Panc1 (cell line): ENCODE results near the gene CACNG7. TPM values are rescaled to one million over a fixed set of nuclear protein-coding genes. Genes with fewer than 3 reads are reported as not detected.

ENCODE experiments used
- ATAC-seq: fragments of 200-7000 bp; cut with Tn5 transposase; 2 replicates; pipeline ENCODE4 v1.9.1; 2020; ENCODE audit warnings: mild to moderate bottlenecking, moderate library complexity
- BruUV-seq: library from RNA; stranded (reverse); fragments of 400-500 nt; replicated peaks from 2 replicates; lab custom pipeline; 2021; lab: Mats Ljungman, UMichigan
- CTCF ChIA-PET: fragments of 300-600 bp; sonication (Branson Sonifier 250); formaldehyde crosslinking; loops from one replicate; lab custom pipeline; 2022; ENCODE audit warnings: antibody characterized with exemption; lab: Charles Lee
- POLR2A ChIA-PET: fragments of 300-600 bp; sonication (Branson Sonifier 250); formaldehyde crosslinking; loops from one replicate; lab custom pipeline; 2022; ENCODE audit warnings: antibody characterized with exemption; lab: Charles Lee
- DNase-seq: peaks from one replicate; pipeline ENCODE4 v3.0.0-alpha.2; 2010; ENCODE audit warnings: low read depth, low spot score
- H3K27ac ChIP-seq: 2 replicates; pipeline ENCODE4 v1.5.1; 2011; ENCODE audit warnings: mild to moderate bottlenecking, low read length, inconsistent platforms
- H3K27me3 ChIP-seq: fragments of 200-500 bp; sonication (Bioruptor generic); 2 replicates; pipeline ENCODE4 v1.6.0; 2014; ENCODE audit warnings: low read length, inconsistent platforms; ENCODE audit not compliant: control insufficient read depth, insufficient read depth
- H3K36me3 ChIP-seq: fragments of 200-500 bp; sonication (Bioruptor generic); 2 replicates; pipeline ENCODE4 v1.5.1; 2014; ENCODE audit warnings: inconsistent platforms, mild to moderate bottlenecking, low read length, moderate library complexity; ENCODE audit not compliant: control insufficient read depth, insufficient read depth
- H3K4me1 ChIP-seq: 2 replicates; pipeline ENCODE4 v1.5.1; 2011; ENCODE audit warnings: inconsistent platforms, mild to moderate bottlenecking, low read length, moderate library complexity; ENCODE audit not compliant: control insufficient read depth, insufficient read depth
- H3K4me3 ChIP-seq, 2 experiments: 2 replicates each; pipeline ENCODE4 v1.5.1; 2011 to 2012; ENCODE audit warnings: low read depth in 2 of 2, low read length in 2 of 2, mild to moderate bottlenecking in 2 of 2, inconsistent platforms in 1 of 2, moderate library complexity in 1 of 2
- H3K9me3 ChIP-seq: fragments of 200-500 bp; sonication (Bioruptor generic); 2 replicates; pipeline ENCODE4 v1.5.1; 2014; ENCODE audit warnings: low read depth, mild to moderate bottlenecking, inconsistent platforms, low read length, moderate library complexity; ENCODE audit not compliant: control insufficient read depth, insufficient read depth
- POLR2AphosphoS5 ChIP-seq: IDR thresholded peaks from 2 replicates; pipeline ENCODE4 v1.6.1; 2012; ENCODE audit warnings: mild to moderate bottlenecking, low read depth, low read length, moderate library complexity
- REST ChIP-seq, 2 experiments: IDR thresholded peaks; 2 replicates each; pipeline ENCODE4 v1.6.1; 2011 to 2012; ENCODE audit warnings: low read depth in 2 of 2, control low read depth in 1 of 2, low read length in 1 of 2, mild to moderate bottlenecking in 1 of 2, moderate library complexity in 1 of 2; ENCODE audit not compliant: insufficient read depth in 1 of 2
- SIN3A ChIP-seq: IDR thresholded peaks from 2 replicates; pipeline ENCODE4 v1.6.1; 2012; ENCODE audit warnings: low read depth, mild to moderate bottlenecking, low read length, moderate library complexity, borderline replicate concordance; ENCODE audit not compliant: insufficient read depth
- TCF7L2 ChIP-seq: IDR thresholded peaks from 2 replicates; pipeline ENCODE4 v1.6.1; 2011; ENCODE audit warnings: mild to moderate bottlenecking, low read depth, low read length, inconsistent platforms
- in situ Hi-C: cut with HindIII; loops from 2 replicates; pipeline ENCODE4 v1.10.0; 2016; ENCODE audit warnings: low sequenced_read_pairs, low pct_unique_long_range_greater_than_20kb
- intact Hi-C: fragments of 100-400 bp; cut with micrococcal nuclease; formaldehyde crosslinking; loops from one replicate; pipeline ENCODE4 v1.10.0; 2022; ENCODE audit not compliant: unreplicated experiment
- total RNA-seq: library from RNA; stranded (reverse); gene quantifications from one replicate; pipeline ENCODE4 v1.2.1, GENCODE V29; 2021; ENCODE audit not compliant: unreplicated experiment
- TF ChIP-seq, protein P1 (sequence below): fragments of 450-650 bp; IDR thresholded peaks from 2 replicates; pipeline ENCODE4 v1.5.1; 2017; ENCODE audit warnings: mild to moderate bottlenecking

CACNG7 gene
- total RNA-seq, 1 experiment from 2014 or later = 7.7 TPM

DNA sequence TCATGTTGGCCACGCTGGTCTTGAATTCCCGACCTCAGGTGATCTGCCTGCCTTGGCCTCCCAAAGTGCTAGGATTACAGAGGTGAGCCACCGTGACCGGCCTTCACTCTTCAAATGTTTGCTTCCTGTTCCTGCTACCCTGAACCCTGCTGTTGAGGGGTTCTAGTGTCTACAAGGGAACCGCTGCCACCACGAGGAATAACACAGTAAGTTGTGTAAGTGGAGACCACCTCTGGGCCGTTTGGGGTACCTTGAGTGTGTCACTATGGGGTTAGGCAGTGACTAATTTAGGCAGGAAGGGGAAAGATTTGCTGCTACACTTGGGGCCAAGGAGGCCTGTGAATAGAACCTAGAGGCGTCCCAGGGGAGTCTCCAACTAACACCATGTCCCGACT lies 43.6 kb upstream of the CACNG7 start:
- Histone ChIP-seq H3K27me3 (no peaks in the 10 kb centered on the region), H3K4me3 (peak overlapping the region; percentile 80 to 95), H3K9me3 (no peaks in the 10 kb centered on the region), H3K4me1 (peaks cover 28% of the 10 kb centered on the region), H3K27ac (peak overlapping the region; percentile 93), H3K36me3 (no peaks in the 10 kb centered on the region; the same call in 1 of the 2 replicates)
- intact Hi-C loops = no loop called here
- POLR2A ChIA-PET = interaction anchor here (0.6 to 1.1 kb wide), 5 partner anchors 10 to 100 kb away, joined by 3 to 8 read pairs (median 3); no protein-coding TSS in a partner anchor
- CTCF ChIA-PET = interaction anchor here (0.9 kb wide), 1 partner anchor 165 kb away, joined by 9 read pairs; no protein-coding TSS in a partner anchor
- DNase-seq = no peak
- in situ Hi-C loops = no loop called here
- ATAC-seq = no peak
- TF ChIP-seq SIN3A = no peak
- no peak for TF ChIP-seq TCF7L2
- TF ChIP-seq, protein P1, sequence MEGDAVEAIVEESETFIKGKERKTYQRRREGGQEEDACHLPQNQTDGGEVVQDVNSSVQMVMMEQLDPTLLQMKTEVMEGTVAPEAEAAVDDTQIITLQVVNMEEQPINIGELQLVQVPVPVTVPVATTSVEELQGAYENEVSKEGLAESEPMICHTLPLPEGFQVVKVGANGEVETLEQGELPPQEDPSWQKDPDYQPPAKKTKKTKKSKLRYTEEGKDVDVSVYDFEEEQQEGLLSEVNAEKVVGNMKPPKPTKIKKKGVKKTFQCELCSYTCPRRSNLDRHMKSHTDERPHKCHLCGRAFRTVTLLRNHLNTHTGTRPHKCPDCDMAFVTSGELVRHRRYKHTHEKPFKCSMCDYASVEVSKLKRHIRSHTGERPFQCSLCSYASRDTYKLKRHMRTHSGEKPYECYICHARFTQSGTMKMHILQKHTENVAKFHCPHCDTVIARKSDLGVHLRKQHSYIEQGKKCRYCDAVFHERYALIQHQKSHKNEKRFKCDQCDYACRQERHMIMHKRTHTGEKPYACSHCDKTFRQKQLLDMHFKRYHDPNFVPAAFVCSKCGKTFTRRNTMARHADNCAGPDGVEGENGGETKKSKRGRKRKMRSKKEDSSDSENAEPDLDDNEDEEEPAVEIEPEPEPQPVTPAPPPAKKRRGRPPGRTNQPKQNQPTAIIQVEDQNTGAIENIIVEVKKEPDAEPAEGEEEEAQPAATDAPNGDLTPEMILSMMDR = no peak
- TF ChIP-seq POLR2AphosphoS5 = no peak
- TF ChIP-seq REST (IDR thresholded peaks at IDR 0.05; ENCODE audit: insufficient read depth in 1 of 2, low read depth in 2 of 2, low read length in 1 of 2) = no peak
- BruUV-seq = no TSS peak

DNA sequence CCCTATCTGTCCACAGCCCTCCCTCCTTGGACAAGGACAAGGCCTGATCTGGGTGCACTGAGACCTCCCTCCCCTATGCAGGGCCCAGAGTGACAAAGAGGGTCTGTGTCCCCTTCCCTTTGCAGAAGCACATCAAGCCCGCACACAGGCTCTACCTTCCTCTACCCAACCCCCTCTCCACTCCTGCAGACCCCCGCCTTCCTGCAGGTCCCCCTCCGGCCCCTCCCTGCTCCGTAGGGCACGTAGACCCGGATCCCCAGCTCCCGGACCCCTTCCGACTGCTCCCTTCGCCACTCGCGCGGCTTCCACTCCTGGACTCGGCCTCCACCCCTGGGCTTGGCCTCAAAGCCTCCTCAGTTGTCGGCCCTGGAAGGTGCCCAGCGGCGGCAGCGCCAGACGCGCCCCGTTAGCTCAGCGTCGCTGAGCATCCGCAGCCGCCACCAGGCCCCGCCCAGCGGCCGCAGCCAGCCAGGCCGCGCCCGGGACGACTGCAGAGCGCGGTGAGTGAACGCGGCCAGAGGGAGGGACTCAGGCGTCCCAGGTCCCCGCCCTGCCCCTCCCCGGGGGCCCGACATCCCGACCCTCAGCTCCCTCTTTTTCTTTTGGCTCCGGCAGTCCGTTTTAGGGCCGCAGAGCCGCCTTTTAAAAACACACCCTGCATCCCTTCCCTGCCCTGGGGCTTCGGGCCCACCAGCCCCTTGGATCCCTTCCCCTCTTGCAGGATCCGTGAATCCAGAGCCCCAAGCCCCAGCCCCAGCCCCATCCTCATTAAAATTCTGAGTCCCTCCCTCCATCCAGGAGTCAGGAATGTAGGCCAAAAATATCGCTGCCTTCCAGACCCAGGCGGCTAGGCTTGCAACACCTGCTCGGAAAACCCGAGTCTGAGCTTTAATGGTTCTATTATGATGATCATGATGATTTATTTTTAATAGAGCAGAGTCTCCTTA lies 42.9 kb upstream of the CACNG7 start:
- in situ Hi-C loops = no loop called here
- no peaks in the 10 kb centered on the region for H3K9me3 ChIP-seq

More for the DNA sequence above, 42.9 kb upstream of the CACNG7 start:
- no TSS peak for BruUV-seq
- TF ChIP-seq, protein P1 = no peak
- TF ChIP-seq POLR2AphosphoS5 = peak; percentile 61
- Histone ChIP-seq H3K4me1 (peaks cover 33% of the 10 kb centered on the region), H3K36me3 (no peaks in the 10 kb centered on the region; the same call in 1 of the 2 replicates), H3K4me3 (peak overlapping the region; percentile 80 to 95), H3K27me3 (no peaks in the 10 kb centered on the region), H3K27ac (peak overlapping the region; percentile 93)
- intact Hi-C loops = no loop called here
- DNase-seq (no peak), ATAC-seq (peak; percentile 64)
- POLR2A ChIA-PET = interaction anchor here (0.5 to 1.1 kb wide), 6 partner anchors 10 to 243 kb away, joined by 3 to 8 read pairs (median 4); no protein-coding TSS in a partner anchor
- CTCF ChIA-PET = interaction anchor here (0.9 kb wide), 1 partner anchor 164 kb away, joined by 9 read pairs; no protein-coding TSS in a partner anchor
